GM12891 (cell line): ENCODE data around the gene FXR1.

Experiments used
- PAX5 ChIP-seq: IDR thresholded peaks from 2 replicates; pipeline ENCODE4 v1.6.1; 2011; ENCODE audit warnings: low read length, moderate library complexity, mild to moderate bottlenecking; ENCODE audit not compliant: insufficient read depth, severe bottlenecking
- POLR2A ChIP-seq: IDR thresholded peaks from 2 replicates; pipeline ENCODE4 v1.6.1; 2011; ENCODE audit warnings: low read depth, low read length, control low read depth
- POLR2AphosphoS5 ChIP-seq: IDR thresholded peaks from 2 replicates; pipeline ENCODE4 v1.6.1; 2011; ENCODE audit warnings: low read depth, low read length, control low read depth
- POU2F2 ChIP-seq: IDR thresholded peaks from 2 replicates; pipeline ENCODE4 v1.6.1; 2011; ENCODE audit warnings: low read depth, mild to moderate bottlenecking, control low read depth, low read length, moderate library complexity
- SPI1 ChIP-seq: IDR thresholded peaks from 2 replicates; pipeline ENCODE4 v1.6.1; 2011; ENCODE audit warnings: low read depth, low read length, control low read depth
- TAF1 ChIP-seq: IDR thresholded peaks from 2 replicates; pipeline ENCODE4 v1.6.1; 2011; ENCODE audit warnings: low read depth, low read length, control low read depth

GRCh38 chr3:181009225-181009624 is 96.8 kb downstream of the FXR1 start:
- TF ChIP-seq POLR2A (no peak), POLR2AphosphoS5 (no peak), TAF1 (no peak), SPI1 (no peak), PAX5 (no peak), POU2F2 (no peak)
